NCI-H1092 treated with DMSO at 0.1 percent for 48 hours (cell line): ENCODE data around the gene SLC25A20.
"Not testable (repeated sequence)": the region's sequence is repeated elsewhere in the genome, so short reads cannot be mapped to it uniquely, and the experiment has no call there.

Experiments used
- DNase-seq: peaks from one replicate; lab custom pipeline; 2025; lab: John Stamatoyannopoulos, UW

The SLC25A20 gene

GRCh38 chr3:48898383-48899234 lies at the start of gene SLC25A20:
Gene SLC25A20 (minus strand): TSS chr3:48898882. CDS start chr3:48898794, 88 bp downstream.
- DNase-seq = peak; percentile 47

- DNase-seq = no peak
Observed at GRCh38 chr3:48945891-48946549, 47.3 kb upstream of the SLC25A20 start.

GRCh38 chr3:48945432-48945831 lies 46.8 kb upstream of the SLC25A20 start:
- DNase-seq = no peak

- no peak for DNase-seq
Observed at GRCh38 chr3:48938689-48939088, 40.0 kb upstream of the SLC25A20 start.

GRCh38 chr3:48938156-48938555 lies 39.5 kb upstream of the SLC25A20 start:
- no peak for DNase-seq

- DNase-seq = no peak
Observed at GRCh38 chr3:48935530-48935929, 36.8 kb upstream of the SLC25A20 start.

GRCh38 chr3:48934333-48934991 lies 35.8 kb upstream of the SLC25A20 start:
- no peak for DNase-seq

- no peak for DNase-seq
Observed at GRCh38 chr3:48931944-48932580, 33.4 kb upstream of the SLC25A20 start.

GRCh38 chr3:48930590-48930989 lies 31.9 kb upstream of the SLC25A20 start:
- DNase-seq = no peak

GRCh38 chr3:48929358-48930035 lies 30.8 kb upstream of the SLC25A20 start:
- DNase-seq = no peak

- no peak for DNase-seq
Observed at GRCh38 chr3:48928679-48929078, 30.0 kb upstream of the SLC25A20 start.

GRCh38 chr3:48927928-48928327 lies 29.2 kb upstream of the SLC25A20 start:
- no peak for DNase-seq

- no peak for DNase-seq
Observed at GRCh38 chr3:48926425-48927392, 28.0 kb upstream of the SLC25A20 start.

- DNase-seq = no peak
Observed at GRCh38 chr3:48919215-48920138, 20.8 kb upstream of the SLC25A20 start.

- DNase-seq = peak; percentile 78
Observed at GRCh38 chr3:48918388-48919214, 19.9 kb upstream of the SLC25A20 start, which contains the start of gene ARIH2. Gene ARIH2 (plus strand): TSS chr3:48918842. CDS start chr3:48927559, 8,717 bp downstream.

GRCh38 chr3:48915296-48915695 lies 16.6 kb upstream of the SLC25A20 start:
- DNase-seq = no peak

- DNase-seq = not testable (repeated sequence)
Observed at GRCh38 chr3:48907026-48907425, 8.3 kb upstream of the SLC25A20 start.

GRCh38 chr3:48899273-48899672 lies 591 bp upstream of the SLC25A20 start:
- no peak for DNase-seq
